Heart left ventricle (tissue), 13 donors: ENCODE results near the gene MPPE1.

Source experiments
- POLR2A ChIP-seq, 2 donors: fragments of 450-650 bp; IDR thresholded peaks; one replicate each; pipeline ENCODE4 v1.6.1; 2017; ENCODE audit warnings: antibody characterized with exemption in 2 of 2, mild to moderate bottlenecking in 2 of 2, moderate library complexity in 2 of 2
- TF ChIP-seq, protein P1 (sequence below), 12 donors: fragments of 200-600 bp; sonication (generic) in 4 of 12; IDR thresholded peaks; one replicate each; pipeline versions ENCODE4 v1.5.0 to v1.8.0; 2018 to 2022; ENCODE audit warnings: antibody characterized with exemption in 12 of 12, mild to moderate bottlenecking in 5 of 12
- donor health status: ischemic (EF 13 %, LVEDD 7.1; RV severe dilation, severe dysfunction).
- donor health status: DM: no; HTN: yes; CAD: no.
- donor health status: DM: no; HTN: no; CAD: no.
- donor health status: ischemic (EF 25% LVEDD 6.9; RV normal size, moderate dysfunction).
- donor health status: ischemic (EF 25% LVEDD 5.7; RV mildly dilated, moderate dysfunction).
- donor health status: ischemic (EF 35%, LVEDD 5.7; RV mildly dilated, moderate dysfunction).
- donor health status: nonischemic (EF 11% LVEDD 7.7; RV severe dilation, severe dysfunction).
- donor health status: DM: yes; HTN: yes; CAD: no.
- donor health status: PGD.
- donor health status: ischemic (EF 29% LVEDD 5.4; RV normal size, mild dysfunction).
- donor health status: nonischemic (EF 23%, LVEDD 6.1; RV moderate dilation, normal function).

GRCh38 chr18:11882636-11883035 is 25.5 kb downstream of the MPPE1 start:
- TF ChIP-seq, protein P1, sequence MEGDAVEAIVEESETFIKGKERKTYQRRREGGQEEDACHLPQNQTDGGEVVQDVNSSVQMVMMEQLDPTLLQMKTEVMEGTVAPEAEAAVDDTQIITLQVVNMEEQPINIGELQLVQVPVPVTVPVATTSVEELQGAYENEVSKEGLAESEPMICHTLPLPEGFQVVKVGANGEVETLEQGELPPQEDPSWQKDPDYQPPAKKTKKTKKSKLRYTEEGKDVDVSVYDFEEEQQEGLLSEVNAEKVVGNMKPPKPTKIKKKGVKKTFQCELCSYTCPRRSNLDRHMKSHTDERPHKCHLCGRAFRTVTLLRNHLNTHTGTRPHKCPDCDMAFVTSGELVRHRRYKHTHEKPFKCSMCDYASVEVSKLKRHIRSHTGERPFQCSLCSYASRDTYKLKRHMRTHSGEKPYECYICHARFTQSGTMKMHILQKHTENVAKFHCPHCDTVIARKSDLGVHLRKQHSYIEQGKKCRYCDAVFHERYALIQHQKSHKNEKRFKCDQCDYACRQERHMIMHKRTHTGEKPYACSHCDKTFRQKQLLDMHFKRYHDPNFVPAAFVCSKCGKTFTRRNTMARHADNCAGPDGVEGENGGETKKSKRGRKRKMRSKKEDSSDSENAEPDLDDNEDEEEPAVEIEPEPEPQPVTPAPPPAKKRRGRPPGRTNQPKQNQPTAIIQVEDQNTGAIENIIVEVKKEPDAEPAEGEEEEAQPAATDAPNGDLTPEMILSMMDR (IDR thresholded peaks at IDR 0.05), result no peak
- no peak for TF ChIP-seq POLR2A (IDR thresholded peaks at IDR 0.05)
